Transverse colon (tissue), 4 donors: ENCODE measurements around the gene PRKAR1B. TPM values are rescaled to one million over a fixed set of nuclear protein-coding genes. Genes with fewer than 3 reads are reported as not detected.

Source experiments
- DNase-seq: peaks from one replicate; pipeline ENCODE4 v3.0.0-alpha.2; 2019
- H3K27ac ChIP-seq, 4 donors: fragments of 200-600 bp; sonication (generic); 2 replicates each; pipeline ENCODE4 v1.5.1; 2016 to 2018; ENCODE audit warnings: inconsistent platforms in 4 of 4
- H3K27me3 ChIP-seq: fragments of 200-600 bp; sonication (generic); 2 replicates; pipeline ENCODE4 v1.5.1; 2017; ENCODE audit warnings: inconsistent platforms
- H3K36me3 ChIP-seq, 4 donors: fragments of 200-600 bp; sonication (generic); 2 replicates each; pipeline ENCODE4 v1.5.1; 2017 to 2019; ENCODE audit warnings: inconsistent platforms in 4 of 4
- H3K4me1 ChIP-seq, 4 donors: fragments of 200-600 bp; sonication (generic); 2 replicates each; pipeline ENCODE4 v1.5.1; 2017 to 2020; ENCODE audit warnings: inconsistent platforms in 4 of 4
- H3K4me3 ChIP-seq, 4 donors: fragments of 200-600 bp; sonication (generic); 1 replicate in 1 of 4; 2 replicates in 3 of 4; pipeline versions ENCODE4 v1.5.1 to v1.6.1; 2017 to 2019; ENCODE audit warnings: inconsistent platforms in 4 of 4
- H3K9me3 ChIP-seq, 2 donors: fragments of 200-600 bp; sonication (generic); 2 replicates each; pipeline ENCODE4 v1.5.1; 2017 to 2019; ENCODE audit warnings: inconsistent platforms in 2 of 2
- EP300 ChIP-seq: sonication (generic); formaldehyde crosslinking; IDR thresholded peaks from one replicate; pipeline ENCODE4 v1.6.1; 2017; ENCODE audit warnings: antibody characterized with exemption, low read depth
- POLR2A ChIP-seq: fragments of 450-650 bp; IDR thresholded peaks from one replicate; pipeline ENCODE4 v1.6.1; 2016; ENCODE audit warnings: antibody characterized with exemption, mild to moderate bottlenecking, moderate library complexity
- POLR2AphosphoS5 ChIP-seq, 3 donors: sonication (generic); formaldehyde crosslinking; IDR thresholded peaks; one replicate each; pipeline ENCODE4 v1.6.1; 2016; ENCODE audit warnings: antibody characterized with exemption in 3 of 3
- WGBS, 2 donors: methylation state at CpG; one replicate each; pipeline ENCODE4 v1.1.5; 2018; ENCODE audit warnings: low coverage in 1 of 2; 5-methylcytosine and 5-hydroxymethylcytosine counted together
- in situ Hi-C, 4 donors: fragments of 200-750 bp; cut with MboI; loops; one replicate each; pipeline versions ENCODE4 v1.15.0 to v1.15.1; 2017; ENCODE audit warnings: low sequenced_read_pairs in 3 of 4, low pct_ligation_motif_present in 1 of 4, low pct_unique_long_range_greater_than_20kb in 1 of 4
- intact Hi-C: fragments of 100-400 bp; cut with DNase I; formaldehyde crosslinking; loops from one replicate; pipeline ENCODE4 v1.15.1; 2023; ENCODE audit warnings: low total_unique reads
- total RNA-seq, 4 donors: library from RNA; depleted of rRNA; stranded (reverse); fragments of >200 nt; gene quantifications; one replicate each; pipeline ENCODE4 v1.1.0, GENCODE V29; 2016
- TF ChIP-seq, protein P1 (sequence below), 5 experiments: fragments of 200-600 bp in 3 of 5; fragments of 450-650 bp in 2 of 5; sonication (generic) in 3 of 5; IDR thresholded peaks; 1 replicate in 2 of 5; 2 replicates in 3 of 5; pipeline ENCODE4 v1.5.1; 2016 to 2017; ENCODE audit warnings: antibody characterized with exemption in 5 of 5, inconsistent platforms in 3 of 5, mild to moderate bottlenecking in 2 of 5, moderate library complexity in 1 of 5

PRKAR1B gene
- total RNA-seq, 4 donors from 2014 or later = 15.7 to 53.9 (median 16.9) TPM

DNA sequence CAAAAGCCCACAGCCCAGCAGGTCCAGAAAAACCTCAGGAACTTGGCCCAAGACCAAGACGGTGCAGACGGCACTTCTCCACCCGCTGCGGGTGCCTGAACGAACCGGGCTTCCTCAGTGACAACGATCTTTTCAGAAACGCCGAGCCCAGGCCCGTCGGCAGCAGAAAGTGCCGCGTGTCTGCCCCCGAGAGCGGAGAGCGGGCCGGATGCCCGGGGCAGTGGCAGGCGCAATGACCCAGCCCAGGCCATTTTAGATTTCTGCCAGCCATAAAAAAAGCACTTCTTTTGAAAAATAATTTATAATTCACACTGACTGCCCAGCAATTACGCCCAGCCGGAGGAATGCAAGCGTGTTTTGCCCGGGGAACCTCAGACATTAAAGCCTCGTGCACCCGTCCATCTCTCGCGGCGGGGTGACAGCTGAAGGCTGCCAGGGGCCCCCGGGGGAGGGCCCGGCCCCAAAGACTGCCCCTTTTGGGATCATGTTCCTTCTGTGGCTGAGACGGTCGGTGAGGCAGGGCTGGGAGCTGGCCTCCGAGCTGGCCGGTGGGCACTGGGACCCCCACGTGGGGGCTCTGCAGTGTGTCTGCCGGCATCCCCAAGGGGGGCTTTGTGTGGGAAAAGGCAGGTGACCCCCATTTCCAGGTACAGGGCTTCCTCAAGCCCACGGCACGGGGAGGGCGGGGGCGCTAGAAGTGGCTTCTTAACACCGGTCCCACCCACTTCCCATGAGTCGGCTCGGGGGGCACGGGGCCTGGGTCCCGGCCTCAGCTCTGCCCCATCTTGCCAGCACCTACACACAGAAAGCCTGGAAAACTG lies 136.1 kb downstream of the PRKAR1B start:
- Histone ChIP-seq H3K9me3 (no peaks in the 10 kb centered on the region), H3K4me1 (peaks cover 0 to 8% (median 2%) of the 10 kb centered on the region in 4 donors), H3K36me3 (no peaks in the 10 kb centered on the region), H3K27me3 (no peaks in the 10 kb centered on the region), H3K27ac (peak overlapping the region in 2 of 4 donors; percentile 17 to 30), H3K4me3 (no peak overlapping the region)
- WGBS, 2 donors = 77% methylated on average over 36 of the region's 45 CpGs; no CpG with 5 or more reads in 1 of the 2 donors
- in situ Hi-C loops = no loop called here
- intact Hi-C loops = no loop called here
- DNase-seq = no peak
- no peak for TF ChIP-seq POLR2A
- TF ChIP-seq, protein P1, sequence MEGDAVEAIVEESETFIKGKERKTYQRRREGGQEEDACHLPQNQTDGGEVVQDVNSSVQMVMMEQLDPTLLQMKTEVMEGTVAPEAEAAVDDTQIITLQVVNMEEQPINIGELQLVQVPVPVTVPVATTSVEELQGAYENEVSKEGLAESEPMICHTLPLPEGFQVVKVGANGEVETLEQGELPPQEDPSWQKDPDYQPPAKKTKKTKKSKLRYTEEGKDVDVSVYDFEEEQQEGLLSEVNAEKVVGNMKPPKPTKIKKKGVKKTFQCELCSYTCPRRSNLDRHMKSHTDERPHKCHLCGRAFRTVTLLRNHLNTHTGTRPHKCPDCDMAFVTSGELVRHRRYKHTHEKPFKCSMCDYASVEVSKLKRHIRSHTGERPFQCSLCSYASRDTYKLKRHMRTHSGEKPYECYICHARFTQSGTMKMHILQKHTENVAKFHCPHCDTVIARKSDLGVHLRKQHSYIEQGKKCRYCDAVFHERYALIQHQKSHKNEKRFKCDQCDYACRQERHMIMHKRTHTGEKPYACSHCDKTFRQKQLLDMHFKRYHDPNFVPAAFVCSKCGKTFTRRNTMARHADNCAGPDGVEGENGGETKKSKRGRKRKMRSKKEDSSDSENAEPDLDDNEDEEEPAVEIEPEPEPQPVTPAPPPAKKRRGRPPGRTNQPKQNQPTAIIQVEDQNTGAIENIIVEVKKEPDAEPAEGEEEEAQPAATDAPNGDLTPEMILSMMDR (IDR thresholded peaks at IDR 0.05) = no peak
- no peak for TF ChIP-seq EP300
- TF ChIP-seq POLR2AphosphoS5 (IDR thresholded peaks at IDR 0.05) = no peak

DNA sequence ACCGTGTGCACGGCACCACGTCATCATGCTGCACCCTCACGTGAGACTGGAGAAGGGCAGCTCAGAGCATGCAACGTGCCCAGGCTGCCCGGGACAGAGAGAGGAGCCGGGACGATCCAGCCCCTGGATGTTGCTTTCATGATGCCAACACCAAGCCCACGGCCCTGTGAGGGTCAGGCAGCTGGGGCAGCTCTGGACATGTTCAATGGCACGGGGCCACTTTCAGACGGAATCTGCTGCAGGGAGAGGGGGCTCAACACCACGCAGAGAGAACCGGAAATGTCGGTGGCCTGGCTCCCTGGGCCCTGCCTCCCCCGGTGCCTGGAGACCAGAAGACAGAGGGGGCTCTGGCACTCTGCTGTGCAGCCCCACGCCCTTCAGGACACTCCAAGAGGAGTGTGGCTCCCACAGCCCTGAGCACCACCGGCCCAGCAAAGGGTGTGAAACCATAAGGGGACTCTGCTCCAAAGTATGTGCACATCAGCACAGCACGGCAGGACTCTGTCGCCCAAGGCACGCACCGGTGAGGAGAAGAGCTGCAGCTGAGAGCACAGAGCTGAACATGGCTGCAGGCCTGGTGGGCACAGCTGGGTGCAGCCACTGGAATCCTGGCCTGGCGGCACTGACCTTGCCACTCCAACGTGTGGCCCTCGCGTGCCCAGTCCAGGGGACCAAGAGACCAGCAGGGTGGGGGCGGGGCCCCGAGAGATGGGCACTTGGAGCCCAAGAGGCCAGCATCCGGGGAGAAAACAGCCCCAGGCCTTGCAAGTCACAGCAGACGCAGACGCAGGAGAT lies 137.1 kb downstream of the PRKAR1B start:
- TF ChIP-seq POLR2A (no peak), POLR2AphosphoS5 (IDR thresholded peaks at IDR 0.05) (no peak), EP300 (no peak)
- TF ChIP-seq, protein P1 (IDR thresholded peaks at IDR 0.05) = no peak
- Histone ChIP-seq H3K9me3 (no peaks in the 10 kb centered on the region), H3K4me1 (peaks cover 0 to 8% (median 2%) of the 10 kb centered on the region in 4 donors), H3K27ac (peak overlapping the region in 1 of 4 donors; percentile 30), H3K27me3 (no peaks in the 10 kb centered on the region), H3K36me3 (no peaks in the 10 kb centered on the region), H3K4me3 (no peak overlapping the region)
- WGBS, 2 donors = 97% methylated on average over 20 of the region's 30 CpGs; no CpG with 5 or more reads in 1 of the 2 donors
- in situ Hi-C loops (no loop called here), intact Hi-C loops (no loop called here)
- DNase-seq = no peak

DNA sequence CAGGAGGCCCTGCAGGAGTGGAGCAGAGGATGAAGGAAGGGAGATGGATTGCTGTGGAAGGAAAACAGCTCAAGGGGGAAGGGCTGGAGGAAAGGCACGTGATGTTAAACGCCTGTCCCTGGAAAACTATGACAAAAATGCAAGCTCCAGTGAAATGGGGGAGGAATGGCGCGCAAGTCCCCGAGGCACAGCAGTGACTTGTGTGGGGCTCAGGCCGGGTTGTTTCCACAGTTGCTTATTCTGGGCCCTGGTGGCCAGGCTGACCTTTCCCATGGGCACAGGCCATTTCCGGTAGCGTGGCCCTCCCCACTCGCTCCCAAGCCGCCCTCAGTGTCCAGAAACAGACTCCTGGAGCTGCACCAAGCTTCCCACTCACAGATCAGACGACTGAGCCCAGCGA lies 139.3 kb downstream of the PRKAR1B start:
- in situ Hi-C loops = no loop called here
- Histone ChIP-seq H3K4me1 (peaks cover 0 to 3% (median 2%) of the 10 kb centered on the region in 4 donors), H3K9me3 (no peaks in the 10 kb centered on the region), H3K4me3 (no peak overlapping the region), H3K27me3 (no peaks in the 10 kb centered on the region), H3K36me3 (no peaks in the 10 kb centered on the region), H3K27ac (peak overlapping the region in 1 of 4 donors; percentile 19)
- TF ChIP-seq POLR2A = no peak
- TF ChIP-seq, protein P1 (IDR thresholded peaks at IDR 0.05) = no peak
- TF ChIP-seq POLR2AphosphoS5 (IDR thresholded peaks at IDR 0.05) = no peak
- no peak for TF ChIP-seq EP300
- WGBS, 2 donors = 62 to 81% methylated on average over 2 to 12 of the region's 12 CpGs
- DNase-seq = no peak
- intact Hi-C loops = no loop called here

DNA sequence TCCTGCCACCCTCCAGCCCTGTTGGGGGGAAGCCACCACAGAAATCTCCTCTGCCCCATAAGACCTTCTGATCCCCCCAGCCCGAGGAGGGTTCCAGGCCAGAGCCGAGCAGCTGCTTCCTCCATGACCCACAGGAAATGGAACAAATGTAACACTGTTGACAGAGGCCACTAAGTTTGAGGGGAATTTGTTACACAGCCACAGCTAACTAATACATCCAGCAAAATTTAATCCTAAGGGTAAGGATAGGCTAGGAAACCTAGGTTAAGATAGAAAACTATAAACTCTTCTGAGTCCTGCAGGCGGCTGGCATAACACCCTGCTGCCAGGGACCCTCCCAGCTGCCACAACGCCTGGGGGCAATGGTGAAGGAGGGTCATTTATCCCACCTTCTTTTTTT lies 140.6 kb downstream of the PRKAR1B start:
- no peaks in the 10 kb centered on the region for H3K9me3 ChIP-seq
- H3K36me3 ChIP-seq = no peaks in the 10 kb centered on the region
- TF ChIP-seq, protein P1 (IDR thresholded peaks at IDR 0.05) = no peak
- H3K4me3 ChIP-seq = no peak overlapping the region
- H3K4me1 ChIP-seq = peaks cover 0 to 3% (median 2%) of the 10 kb centered on the region in 4 donors
- H3K27me3 ChIP-seq = no peaks in the 10 kb centered on the region
- WGBS, 2 donors = 93% methylated on average over 3 of the region's 4 CpGs; no CpG with 5 or more reads in 1 of the 2 donors
- no peak for DNase-seq
- no peak overlapping the region for H3K27ac ChIP-seq
- intact Hi-C loops (no loop called here), in situ Hi-C loops (no loop called here)
